ENCODE measurements around the gene DLG2. TPM values are rescaled to one million over a fixed set of nuclear protein-coding genes. Genes with fewer than 3 reads are reported as not detected.

Gene DLG2
- total and polyA plus RNA-seq, 2 of the 8 experiments (the other 6 are each of a cell fraction or from before 2014, with no cell fraction given): 1.7 to 14.3 TPM

DNA sequence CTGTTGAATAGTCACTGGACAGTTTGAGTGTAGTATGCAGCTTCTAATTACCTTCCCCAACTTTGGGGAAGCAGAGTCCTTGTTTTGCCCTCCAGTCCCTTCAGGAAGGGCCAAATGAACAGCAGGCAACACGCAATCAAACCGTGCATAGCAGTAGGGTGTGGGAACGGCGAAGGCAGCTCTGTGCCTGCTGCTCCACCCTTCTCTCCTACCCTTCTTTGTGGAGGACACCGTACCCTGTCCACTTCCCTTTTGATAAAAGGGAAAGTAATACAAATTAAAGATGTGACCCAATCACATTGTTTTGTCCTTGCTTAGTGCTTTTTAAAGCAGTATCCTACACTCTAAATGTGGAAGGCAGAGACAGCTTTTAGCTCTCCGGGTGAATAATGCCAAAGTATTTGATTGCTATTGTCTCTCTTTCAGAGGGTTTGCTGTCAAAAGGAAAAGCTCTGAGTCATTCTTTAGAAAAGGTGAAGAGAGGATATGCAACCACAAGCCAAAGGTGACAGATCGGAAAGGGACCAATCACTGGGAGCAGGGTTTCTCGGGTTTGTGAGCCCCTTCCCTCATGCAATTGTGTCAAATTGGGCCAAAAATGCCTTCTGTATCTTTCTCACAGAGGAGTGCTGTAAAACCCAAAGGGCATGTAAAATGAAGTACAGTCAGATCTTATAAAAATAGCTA is 1933.7 kb downstream of the DLG2 start:
- WGBS, 2 experiments (ENCODE audit: extremely low coverage in 1 of 2, insufficient coverage in 1 of 2, insufficient read length in 1 of 2, insufficient replicate concordance in 2 of 2, low coverage in 1 of 2, low lambda C conversion rate in 2 of 2, missing lambda C conversion rate in 1 of 2): 76% methylated on average over 8 of the region's 8 CpGs; no CpG with 5 or more reads in 1 of the 2 experiments
- Histone ChIP-seq H3K9me3 (ENCODE audit: insufficient read depth in 2 of 2, low read depth in 1 of 2, low read length in 1 of 2) (no peaks in the 10 kb centered on the region), H3K4me2 (ENCODE audit: insufficient read depth in 1 of 2, low read depth in 2 of 2, low read length in 2 of 2) (no peak overlapping the region), H4K91ac (replicated peaks; ENCODE audit: insufficient read length, low read length) (no peak overlapping the region), H2BK12ac (ENCODE audit: low read depth, low read length) (no peak overlapping the region), H3K14ac (ENCODE audit: insufficient read length) (no peak overlapping the region), H3K9ac (replicated peaks in 1 of 4; ENCODE audit: extremely low read depth in 1 of 4, low read depth in 3 of 4, low read length in 3 of 4) (no peak overlapping the region), H2AK5ac (ENCODE audit: low read depth, low read length) (no peak overlapping the region), H3K79me1 (ENCODE audit: low read depth, low read length) (no peaks in the 10 kb centered on the region; the same call in 1 of the 2 replicates), H3K27me3 (replicated peaks in 1 of 4; ENCODE audit: control insufficient read depth in 3 of 4, extremely low read depth in 1 of 4, insufficient read depth in 3 of 4, low read length in 3 of 4) (no peaks in the 10 kb centered on the region), H2AFZ (ENCODE audit: low read length) (no peak overlapping the region), H3K23me2 (ENCODE audit: low read depth, low read length) (no peaks in the 10 kb centered on the region), H2BK15ac (ENCODE audit: low read length) (no peak overlapping the region), H3K4ac (replicated peaks; ENCODE audit: insufficient read length, low read depth, low read length) (no peak overlapping the region), H2BK20ac (ENCODE audit: low read length) (no peak overlapping the region), H4K8ac (ENCODE audit: extremely low read depth, insufficient read depth, low read length) (no peak overlapping the region), H2BK5ac (ENCODE audit: low read depth, low read length) (no peak overlapping the region), H4K5ac (ENCODE audit: insufficient read length, low read depth, low read length) (no peak overlapping the region), H2BK120ac (replicated peaks; ENCODE audit: low read depth, low read length) (no peak overlapping the region), H3K36me3 (ENCODE audit: control insufficient read depth in 2 of 4, insufficient read depth in 4 of 4, low read length in 3 of 4) (no peaks in the 10 kb centered on the region), H4K20me1 (replicated peaks in 1 of 2; ENCODE audit: control insufficient read depth in 1 of 2, insufficient read depth in 2 of 2, low read length in 2 of 2) (no peaks in the 10 kb centered on the region), H3K79me2 (ENCODE audit: control insufficient read depth in 1 of 2, insufficient read depth in 2 of 2, low read length in 2 of 2) (no peaks in the 10 kb centered on the region), H3K4me1 (replicated peaks in 1 of 4; ENCODE audit: control insufficient read depth in 3 of 4, insufficient read depth in 4 of 4, low read length in 3 of 4) (peaks cover 0 to 5% (median 1%) of the 10 kb centered on the region in 4 experiments; a peak in 1 of 7 replicates), H3K27ac (ENCODE audit: low read depth, low read length) (no peak overlapping the region), H3K56ac (replicated peaks; ENCODE audit: insufficient read length, low read depth, low read length) (no peak overlapping the region), H3K23ac (ENCODE audit: insufficient read length) (no peak overlapping the region), H3K18ac (ENCODE audit: extremely low read depth, low read length) (no peak overlapping the region), H3K4me3 (ENCODE audit: extremely low read depth in 1 of 4, insufficient read depth in 2 of 4, low read depth in 3 of 4, low read length in 4 of 4) (no peak overlapping the region)
- no peak for FAIRE-seq
- no peak for DNase-seq (ENCODE audit: low read depth in 1 of 2, low spot score in 2 of 2)
- POLR2A ChIA-PET (ENCODE audit: partially characterized antibody): interaction anchor here (0.9 kb wide), 1 partner anchor 13 kb away, joined by 3 read pairs; no protein-coding TSS in a partner anchor
- CTCF ChIA-PET (ENCODE audit: partially characterized antibody): interaction anchor here (0.9 to 1.8 kb wide), 7 partner anchors 9 to 402 kb away, joined by 3 to 5 read pairs (median 3); no protein-coding TSS in a partner anchor
- TF ChIP-seq NANOG (IDR thresholded peaks at IDR 0.05; ENCODE audit: insufficient read depth, low read depth, low read length, poor library complexity, severe bottlenecking) (no peak), TAF1 (IDR thresholded peaks at IDR 0.05; ENCODE audit: low read depth, low read length) (no peak), RBBP5 (IDR thresholded peaks at IDR 0.05; ENCODE audit: borderline replicate concordance, low read depth, low read length) (no peak), RNF2 (IDR thresholded peaks at IDR 0.05; ENCODE audit: borderline replicate concordance, low read depth, low read length, missing control alignments, poor library complexity, severe bottlenecking) (no peak), BACH1 (IDR thresholded peaks at IDR 0.05; ENCODE audit: low read length) (0 out of 2 replicates have a peak, but pooled peaks have one; percentile 42), POLR2AphosphoS5 (IDR thresholded peaks at IDR 0.05; ENCODE audit: low read depth, low read length) (no peak), KDM4A (IDR thresholded peaks at IDR 0.05; ENCODE audit: low read depth, low read length, severe bottlenecking) (peak; percentile 4), CHD1 (IDR thresholded peaks at IDR 0.05; ENCODE audit: low read depth, low read length) (no peak), YY1 (IDR thresholded peaks at IDR 0.05; ENCODE audit: low read depth, low read length) (no peak), SIN3A (conservative IDR thresholded peaks at IDR 0.05 in 1 of 2, IDR thresholded peaks at IDR 0.05 in 1 of 2; ENCODE audit: low read depth in 1 of 2, low read length in 2 of 2) (0 out of 4 replicates have a peak, but pooled peaks of 1 of the 2 experiments have one; percentile 24), TEAD4 (IDR thresholded peaks at IDR 0.05; ENCODE audit: low read depth, low read length) (no peak), SP2 (IDR thresholded peaks at IDR 0.05; ENCODE audit: low read length) (no peak), GTF2F1 (IDR thresholded peaks at IDR 0.05; ENCODE audit: borderline replicate concordance, low read depth, low read length) (no peak)
